SK-N-SH (cell line): ENCODE measurements around the gene TCF3. TPM values are rescaled to one million over a fixed set of nuclear protein-coding genes. Genes with fewer than 3 reads are reported as not detected.

Experiments
- CTCF ChIA-PET: fragments of 300-600, 350-600 bp; formaldehyde crosslinking; extraction: SDS; loops from one replicate; lab custom pipeline; 2021; lab: Yijun Ruan, JAX
- POLR2A ChIA-PET: fragments of 350-600 bp; sonication (Branson Sonifier 250); formaldehyde crosslinking; extraction: SDS; loops from one replicate; lab custom pipeline; 2020; ENCODE audit warnings: antibody characterized with exemption, inconsistent platforms; lab: Yijun Ruan, JAX
- DNase-seq: peaks from one replicate; pipeline ENCODE4 v3.0.0; 2012
- H2AFZ ChIP-seq: fragments of 200-600 bp; sonication (generic); 2 replicates; pipeline ENCODE4 v1.8.1; 2016; ENCODE audit warnings: antibody characterized with exemption, mild to moderate bottlenecking, low read depth
- H3F3A ChIP-seq: fragments of 200-600 bp; sonication (generic); replicated peaks from 2 replicates; pipeline ENCODE3; 2016; ENCODE audit warnings: antibody characterized with exemption, mild to moderate bottlenecking; ENCODE audit not compliant: insufficient read depth
- H3K27ac ChIP-seq, 2 experiments: fragments of 200-500 bp in 1 of 2; fragments of 200-600 bp in 1 of 2; sonication (Bioruptor generic) in 1 of 2; sonication (generic), shearing (Covaris generic) in 1 of 2; 2 replicates each; pipeline versions ENCODE4 v1.5.1 to v1.6.1; 2014 to 2016; ENCODE audit warnings: low read depth in 2 of 2, inconsistent platforms in 1 of 2, low read length in 1 of 2, mild to moderate bottlenecking in 1 of 2, mixed read lengths in 1 of 2
- H3K27me3 ChIP-seq: fragments of 200-600 bp; sonication (generic), shearing (Covaris generic); 2 replicates; pipeline ENCODE4 v1.6.1; 2016; ENCODE audit warnings: mixed run types; ENCODE audit not compliant: insufficient read depth
- H3K36me3 ChIP-seq, 2 experiments: fragments of 200-500 bp in 1 of 2; fragments of 200-600 bp in 1 of 2; sonication (Bioruptor generic) in 1 of 2; sonication (generic) in 1 of 2; replicated peaks in 1 of 2; 2 replicates each; pipeline versions ENCODE3 to v1.5.1; 2014 to 2016; ENCODE audit warnings: low read length in 1 of 2, mild to moderate bottlenecking in 1 of 2; ENCODE audit not compliant: insufficient read depth in 2 of 2, control insufficient read depth in 1 of 2
- H3K4me1 ChIP-seq, 2 experiments: fragments of 200-500 bp in 1 of 2; fragments of 200-600 bp in 1 of 2; sonication (Bioruptor generic) in 1 of 2; sonication (generic), shearing (Covaris generic) in 1 of 2; 2 replicates each; pipeline versions ENCODE4 v1.5.1 to v1.6.1; 2014 to 2016; ENCODE audit warnings: low read depth in 1 of 2, low read length in 1 of 2, mixed run types in 1 of 2; ENCODE audit not compliant: insufficient read depth in 2 of 2, control insufficient read depth in 1 of 2
- H3K4me2 ChIP-seq: fragments of 200-600 bp; sonication (generic), shearing (Covaris generic); 2 replicates; pipeline ENCODE4 v1.6.1; 2017; ENCODE audit warnings: mixed run types
- H3K4me3 ChIP-seq, 2 experiments: fragments of 200-500 bp in 1 of 2; fragments of 200-600 bp in 1 of 2; sonication (Bioruptor generic) in 1 of 2; sonication (generic), shearing (Covaris generic) in 1 of 2; 2 replicates each; pipeline versions ENCODE4 v1.5.1 to v1.8.1; 2014 to 2016; ENCODE audit warnings: low read depth in 2 of 2, inconsistent platforms in 1 of 2, low read length in 1 of 2, mild to moderate bottlenecking in 1 of 2, mixed read lengths in 1 of 2, moderate library complexity in 1 of 2
- H3K79me2 ChIP-seq: fragments of 200-600 bp; sonication (generic); 2 replicates; pipeline ENCODE4 v1.8.1; 2017; ENCODE audit warnings: mild to moderate bottlenecking; ENCODE audit not compliant: insufficient read depth
- H3K9ac ChIP-seq: fragments of 200-600 bp; sonication (generic); 2 replicates; pipeline ENCODE4 v1.6.1; 2017; ENCODE audit warnings: mixed run types
- H3K9me2 ChIP-seq: fragments of 200-600 bp; sonication (generic); 2 replicates; pipeline ENCODE4 v1.6.1; 2017; ENCODE audit warnings: mixed run types
- H3K9me3 ChIP-seq: fragments of 200-600 bp; sonication (generic); 2 replicates; pipeline ENCODE4 v1.6.1; 2017; ENCODE audit warnings: mixed run types, mild to moderate bottlenecking, moderate library complexity
- H4K20me1 ChIP-seq: fragments of 200-600 bp; sonication (generic); 2 replicates; pipeline ENCODE4 v1.6.1; 2017; ENCODE audit warnings: mild to moderate bottlenecking, mixed run types; ENCODE audit not compliant: insufficient read depth
- EP300 ChIP-seq, 2 experiments: IDR thresholded peaks; 2 replicates each; pipeline versions ENCODE4 v1.4.0 to v1.6.1; 2012; ENCODE audit warnings: borderline replicate concordance in 1 of 2, low read depth in 1 of 2, low read length in 1 of 2
- FOSL2 ChIP-seq: IDR thresholded peaks from 2 replicates; pipeline ENCODE4 v1.4.0; 2012; ENCODE audit warnings: low read depth, mild to moderate bottlenecking, moderate library complexity, borderline replicate concordance
- FOXM1 ChIP-seq: IDR thresholded peaks from 2 replicates; pipeline ENCODE4 v1.4.0; 2012; ENCODE audit warnings: low read depth, mild to moderate bottlenecking
- GABPA ChIP-seq: IDR thresholded peaks from 2 replicates; pipeline ENCODE4 v1.4.0; 2012; ENCODE audit warnings: low read depth, mild to moderate bottlenecking
- MEF2A ChIP-seq: IDR thresholded peaks from 2 replicates; pipeline ENCODE4 v1.4.0; 2012; ENCODE audit warnings: low read depth, borderline replicate concordance
- NFIC ChIP-seq: IDR thresholded peaks from 2 replicates; pipeline ENCODE4 v1.4.0; 2012; ENCODE audit warnings: borderline replicate concordance
- NRF1 ChIP-seq: IDR thresholded peaks from 2 replicates; pipeline ENCODE4 v1.6.1; 2012; ENCODE audit warnings: low read depth, mild to moderate bottlenecking, low read length
- POLR2AphosphoS5 ChIP-seq: IDR thresholded peaks from 2 replicates; pipeline ENCODE4 v1.6.1; 2012; ENCODE audit warnings: low read depth, low read length
- RCOR1 ChIP-seq: fragments of 150-350 bp; IDR thresholded peaks from 2 replicates; pipeline ENCODE4 v1.6.1; 2017; ENCODE audit warnings: antibody characterized with exemption, low read length
- RFX5 ChIP-seq: IDR thresholded peaks from 2 replicates; pipeline ENCODE4 v1.6.1; 2012; ENCODE audit warnings: mild to moderate bottlenecking, improper control_type of control experiment, low read length
- TAF1 ChIP-seq: IDR thresholded peaks from 2 replicates; pipeline ENCODE4 v1.6.1; 2012; ENCODE audit warnings: low read depth, mild to moderate bottlenecking, low read length, moderate library complexity, borderline replicate concordance
- TEAD4 ChIP-seq: IDR thresholded peaks from 2 replicates; pipeline ENCODE4 v1.4.0; 2012; ENCODE audit warnings: mild to moderate bottlenecking, borderline replicate concordance; ENCODE audit not compliant: insufficient read depth
- YY1 ChIP-seq: IDR thresholded peaks from 2 replicates; pipeline ENCODE4 v1.4.0; 2012; ENCODE audit warnings: low read depth, mild to moderate bottlenecking
- WGBS: methylation state at CpG from one replicate; pipeline ENCODE4 v1.1.6; 2017; ENCODE audit warnings: low lambda C conversion rate; 5-methylcytosine and 5-hydroxymethylcytosine counted together
- polyA plus RNA-seq, 3 experiments: library from polyadenylated mRNA; depleted of rRNA; stranded (reverse); fragments of >200 nt; gene quantifications; 2 replicates each; pipeline ENCODE4 v1.2.3, GENCODE V29; 2012
- TF ChIP-seq, protein P1 (sequence below): fragments of 150-350 bp; IDR thresholded peaks from 2 replicates; pipeline ENCODE4 v1.6.1; 2016; ENCODE audit warnings: mild to moderate bottlenecking, low read depth, low read length
- TF ChIP-seq, protein P2 (sequence below): fragments of 150-350 bp; IDR thresholded peaks from 2 replicates; pipeline ENCODE4 v1.6.1; 2017; ENCODE audit warnings: antibody characterized with exemption, low read length, low read depth, borderline replicate concordance
- TF ChIP-seq, protein P3 (sequence below): IDR thresholded peaks from 2 replicates; pipeline ENCODE4 v1.4.0; 2012; ENCODE audit warnings: low read depth, borderline replicate concordance
- TF ChIP-seq, protein P4 (sequence below): fragments of 200-600 bp; sonication (generic); IDR thresholded peaks from 2 replicates; pipeline ENCODE4 v1.6.1; 2017; ENCODE audit warnings: antibody characterized with exemption, mild to moderate bottlenecking, moderate library complexity
- TF ChIP-seq, protein P5 (sequence below): IDR thresholded peaks from 2 replicates; pipeline ENCODE4; 2012

TCF3 gene
- polyA plus RNA-seq, 1 of the 3 experiments (the other 2 are of a cell fraction): 104 TPM

DNA sequence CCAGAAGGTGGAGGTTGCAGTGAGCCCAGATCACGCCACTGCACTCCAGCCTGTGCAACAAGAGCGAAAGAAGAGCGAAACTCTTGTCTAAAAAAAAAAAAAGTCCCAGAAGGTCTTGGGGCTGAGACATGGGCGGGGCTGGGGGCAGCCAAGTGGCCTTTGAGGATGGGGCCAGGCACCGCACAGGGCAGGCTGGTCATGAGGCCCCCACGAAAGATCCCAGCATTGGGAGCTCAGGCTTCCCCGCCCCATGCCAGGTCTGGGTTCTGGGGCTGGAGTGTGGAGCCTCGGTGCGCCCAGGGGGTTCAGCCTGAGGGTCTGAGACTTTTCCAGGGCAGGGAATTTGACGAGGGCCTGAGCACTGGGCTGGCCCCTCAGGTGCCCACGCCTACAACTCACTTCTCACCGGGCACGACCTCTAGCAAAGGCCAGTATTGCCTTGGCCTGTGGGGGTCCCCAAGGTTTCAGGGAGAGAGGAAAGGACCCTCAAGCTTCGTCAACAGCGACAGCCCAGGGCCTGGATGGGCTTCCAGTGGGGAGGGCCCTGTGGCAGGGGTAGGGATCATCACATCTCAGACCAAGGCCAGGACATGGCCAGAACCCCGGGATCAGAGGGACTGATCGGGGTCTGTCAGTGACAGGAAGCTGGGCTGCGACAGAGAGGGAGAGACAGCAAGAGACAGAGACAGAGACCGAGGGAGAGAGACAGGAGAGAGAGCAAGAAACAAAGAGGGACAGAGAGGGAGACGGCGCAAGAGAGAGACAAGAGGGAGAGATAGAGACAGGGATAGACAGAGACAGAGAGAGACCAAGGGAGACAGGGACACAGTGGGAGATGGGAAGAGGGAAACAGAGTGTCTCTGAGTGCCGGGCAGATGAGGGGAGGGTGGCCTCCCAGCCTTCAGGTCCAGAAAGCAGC, 76.8 kb downstream of the TCF3 start:
- no peaks in the 10 kb centered on the region; the same call in 1 of the 2 replicates for H3K79me2 ChIP-seq
- H3K9me2 ChIP-seq: no peaks in the 10 kb centered on the region
- DNase-seq: no peak
- H2AFZ ChIP-seq: no peak overlapping the region
- no peak overlapping the region for H3K9ac ChIP-seq
- H3K36me3 ChIP-seq: peaks cover 3 to 17% of the 10 kb centered on the region in 2 experiments
- H3K4me1 ChIP-seq: no peaks in the 10 kb centered on the region
- H3K9me3 ChIP-seq: no peaks in the 10 kb centered on the region
- no peak overlapping the region for H3K4me3 ChIP-seq
- peaks cover 5% of the 10 kb centered on the region for H3F3A ChIP-seq
- WGBS: 94% methylated on average over 19 of the region's 22 CpGs
- H3K27me3 ChIP-seq: no peaks in the 10 kb centered on the region
- no peak overlapping the region for H3K27ac ChIP-seq
- CTCF ChIA-PET: interaction anchor here (1.0 to 3.4 kb wide), 4 partner anchors 8 to 30 kb away, joined by 3 to 18 read pairs (median 4); partner anchors contain the start of gene MEX3D
- no peak overlapping the region for H3K4me2 ChIP-seq
- TF ChIP-seq POLR2AphosphoS5 (no peak), NFIC (no peak), RCOR1 (no peak), YY1 (no peak), NRF1 (no peak), TAF1 (no peak), TEAD4 (no peak), RFX5 (no peak), MEF2A (no peak), FOXM1 (no peak), GABPA (no peak), EP300 (IDR thresholded peaks at IDR 0.05; ENCODE audit: borderline replicate concordance in 1 of 2, low read depth in 1 of 2, low read length in 1 of 2) (no peak), FOSL2 (no peak)
- TF ChIP-seq, protein P1, sequence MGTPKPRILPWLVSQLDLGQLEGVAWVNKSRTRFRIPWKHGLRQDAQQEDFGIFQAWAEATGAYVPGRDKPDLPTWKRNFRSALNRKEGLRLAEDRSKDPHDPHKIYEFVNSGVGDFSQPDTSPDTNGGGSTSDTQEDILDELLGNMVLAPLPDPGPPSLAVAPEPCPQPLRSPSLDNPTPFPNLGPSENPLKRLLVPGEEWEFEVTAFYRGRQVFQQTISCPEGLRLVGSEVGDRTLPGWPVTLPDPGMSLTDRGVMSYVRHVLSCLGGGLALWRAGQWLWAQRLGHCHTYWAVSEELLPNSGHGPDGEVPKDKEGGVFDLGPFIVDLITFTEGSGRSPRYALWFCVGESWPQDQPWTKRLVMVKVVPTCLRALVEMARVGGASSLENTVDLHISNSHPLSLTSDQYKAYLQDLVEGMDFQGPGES: no peak
- TF ChIP-seq, protein P2, sequence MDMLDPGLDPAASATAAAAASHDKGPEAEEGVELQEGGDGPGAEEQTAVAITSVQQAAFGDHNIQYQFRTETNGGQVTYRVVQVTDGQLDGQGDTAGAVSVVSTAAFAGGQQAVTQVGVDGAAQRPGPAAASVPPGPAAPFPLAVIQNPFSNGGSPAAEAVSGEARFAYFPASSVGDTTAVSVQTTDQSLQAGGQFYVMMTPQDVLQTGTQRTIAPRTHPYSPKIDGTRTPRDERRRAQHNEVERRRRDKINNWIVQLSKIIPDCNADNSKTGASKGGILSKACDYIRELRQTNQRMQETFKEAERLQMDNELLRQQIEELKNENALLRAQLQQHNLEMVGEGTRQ: no peak
- TF ChIP-seq, protein P3, sequence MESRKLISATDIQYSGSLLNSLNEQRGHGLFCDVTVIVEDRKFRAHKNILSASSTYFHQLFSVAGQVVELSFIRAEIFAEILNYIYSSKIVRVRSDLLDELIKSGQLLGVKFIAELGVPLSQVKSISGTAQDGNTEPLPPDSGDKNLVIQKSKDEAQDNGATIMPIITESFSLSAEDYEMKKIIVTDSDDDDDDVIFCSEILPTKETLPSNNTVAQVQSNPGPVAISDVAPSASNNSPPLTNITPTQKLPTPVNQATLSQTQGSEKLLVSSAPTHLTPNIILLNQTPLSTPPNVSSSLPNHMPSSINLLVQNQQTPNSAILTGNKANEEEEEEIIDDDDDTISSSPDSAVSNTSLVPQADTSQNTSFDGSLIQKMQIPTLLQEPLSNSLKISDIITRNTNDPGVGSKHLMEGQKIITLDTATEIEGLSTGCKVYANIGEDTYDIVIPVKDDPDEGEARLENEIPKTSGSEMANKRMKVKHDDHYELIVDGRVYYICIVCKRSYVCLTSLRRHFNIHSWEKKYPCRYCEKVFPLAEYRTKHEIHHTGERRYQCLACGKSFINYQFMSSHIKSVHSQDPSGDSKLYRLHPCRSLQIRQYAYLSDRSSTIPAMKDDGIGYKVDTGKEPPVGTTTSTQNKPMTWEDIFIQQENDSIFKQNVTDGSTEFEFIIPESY: no peak
- TF ChIP-seq, protein P4, sequence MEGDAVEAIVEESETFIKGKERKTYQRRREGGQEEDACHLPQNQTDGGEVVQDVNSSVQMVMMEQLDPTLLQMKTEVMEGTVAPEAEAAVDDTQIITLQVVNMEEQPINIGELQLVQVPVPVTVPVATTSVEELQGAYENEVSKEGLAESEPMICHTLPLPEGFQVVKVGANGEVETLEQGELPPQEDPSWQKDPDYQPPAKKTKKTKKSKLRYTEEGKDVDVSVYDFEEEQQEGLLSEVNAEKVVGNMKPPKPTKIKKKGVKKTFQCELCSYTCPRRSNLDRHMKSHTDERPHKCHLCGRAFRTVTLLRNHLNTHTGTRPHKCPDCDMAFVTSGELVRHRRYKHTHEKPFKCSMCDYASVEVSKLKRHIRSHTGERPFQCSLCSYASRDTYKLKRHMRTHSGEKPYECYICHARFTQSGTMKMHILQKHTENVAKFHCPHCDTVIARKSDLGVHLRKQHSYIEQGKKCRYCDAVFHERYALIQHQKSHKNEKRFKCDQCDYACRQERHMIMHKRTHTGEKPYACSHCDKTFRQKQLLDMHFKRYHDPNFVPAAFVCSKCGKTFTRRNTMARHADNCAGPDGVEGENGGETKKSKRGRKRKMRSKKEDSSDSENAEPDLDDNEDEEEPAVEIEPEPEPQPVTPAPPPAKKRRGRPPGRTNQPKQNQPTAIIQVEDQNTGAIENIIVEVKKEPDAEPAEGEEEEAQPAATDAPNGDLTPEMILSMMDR: no peak
- TF ChIP-seq, protein P5, sequence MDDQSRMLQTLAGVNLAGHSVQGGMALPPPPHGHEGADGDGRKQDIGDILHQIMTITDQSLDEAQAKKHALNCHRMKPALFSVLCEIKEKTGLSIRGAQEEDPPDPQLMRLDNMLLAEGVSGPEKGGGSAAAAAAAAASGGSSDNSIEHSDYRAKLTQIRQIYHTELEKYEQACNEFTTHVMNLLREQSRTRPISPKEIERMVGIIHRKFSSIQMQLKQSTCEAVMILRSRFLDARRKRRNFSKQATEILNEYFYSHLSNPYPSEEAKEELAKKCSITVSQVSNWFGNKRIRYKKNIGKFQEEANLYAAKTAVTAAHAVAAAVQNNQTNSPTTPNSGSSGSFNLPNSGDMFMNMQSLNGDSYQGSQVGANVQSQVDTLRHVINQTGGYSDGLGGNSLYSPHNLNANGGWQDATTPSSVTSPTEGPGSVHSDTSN: no peak
- TF ChIP-seq, all 33 proteins: peak for 0
- POLR2A ChIA-PET: interaction anchor here (0.8 to 1.3 kb wide), 2 partner anchors 9 to 17 kb away, joined by 3 read pairs; no protein-coding TSS in a partner anchor
- no peaks in the 10 kb centered on the region for H4K20me1 ChIP-seq
